ENCODE results near the gene PCDH10. TPM values are rescaled to one million over a fixed set of nuclear protein-coding genes. Genes with fewer than 3 reads are reported as not detected.

Gene PCDH10
- total RNA-seq: 1.1 and 1.2 TPM in 2 replicates
- 11.1 TPM for polyA plus RNA-seq (2012)

GRCh38 chr4:133148690-133149363, at the start of gene PCDH10:
Gene PCDH10, plus strand, starts transcription at chr4:133149294. Its CDS starts 847 bp downstream, at chr4:133150141.
- peak; percentile 94 for DNase-seq (ENCODE audit: low read depth)

GRCh38 chr4:133102043-133102442, 47.1 kb upstream of the PCDH10 start:
- no peak for DNase-seq (ENCODE audit: low read depth)

- no peak for DNase-seq (ENCODE audit: low read depth)
Observed at GRCh38 chr4:133102612-133103409, 46.3 kb upstream of the PCDH10 start.

- no peak for DNase-seq (ENCODE audit: low read depth)
Observed at GRCh38 chr4:133112641-133113040, 36.5 kb upstream of the PCDH10 start.

- DNase-seq (ENCODE audit: low read depth): no peak
Observed at GRCh38 chr4:133124746-133125145, 24.3 kb upstream of the PCDH10 start.

- no peak for DNase-seq (ENCODE audit: low read depth)
Observed at GRCh38 chr4:133127500-133127899, 21.6 kb upstream of the PCDH10 start.

GRCh38 chr4:133129237-133129636, 19.9 kb upstream of the PCDH10 start:
- DNase-seq (ENCODE audit: low read depth): no peak

GRCh38 chr4:133130171-133130570, 18.9 kb upstream of the PCDH10 start:
- peak; percentile 54 for DNase-seq (ENCODE audit: low read depth)

GRCh38 chr4:133131829-133132460, 17.1 kb upstream of the PCDH10 start:
- no peak for DNase-seq (ENCODE audit: low read depth)

- DNase-seq (ENCODE audit: low read depth): no peak
Observed at GRCh38 chr4:133136833-133137232, 12.3 kb upstream of the PCDH10 start.

GRCh38 chr4:133137571-133137970, 11.5 kb upstream of the PCDH10 start:
- DNase-seq (ENCODE audit: low read depth): no peak

GRCh38 chr4:133143775-133144430, 5.2 kb upstream of the PCDH10 start:
- DNase-seq (ENCODE audit: low read depth): no peak

GRCh38 chr4:133145241-133145640, 3.9 kb upstream of the PCDH10 start:
- DNase-seq (ENCODE audit: low read depth): no peak

GRCh38 chr4:133145758-133146573, 3.1 kb upstream of the PCDH10 start:
- DNase-seq (ENCODE audit: low read depth): no peak

- DNase-seq (ENCODE audit: low read depth): peak; percentile 75
Observed at GRCh38 chr4:133146574-133147241, 2.4 kb upstream of the PCDH10 start.

GRCh38 chr4:133147286-133147821, 1.7 kb upstream of the PCDH10 start:
- no peak for DNase-seq (ENCODE audit: low read depth)

- no peak for DNase-seq (ENCODE audit: low read depth)
Observed at GRCh38 chr4:133147921-133148689, 989 bp upstream of the PCDH10 start.

GRCh38 chr4:133149364-133149695, 236 bp downstream of the PCDH10 start:
- DNase-seq (ENCODE audit: low read depth): no peak

- DNase-seq (ENCODE audit: low read depth): no peak
Observed at GRCh38 chr4:133149932-133150471, 908 bp downstream of the PCDH10 start.

Measured in myocyte (in vitro differentiated cells).